ENCODE measurements around the gene CHKB. TPM values are rescaled to one million over a fixed set of nuclear protein-coding genes. Genes with fewer than 3 reads are reported as not detected.
"Not testable (repeated sequence)": the region's sequence is repeated elsewhere in the genome, so short reads cannot be mapped to it uniquely, and the experiment has no call there.

Gene CHKB
- total RNA-seq: 28.1 TPM

GRCh38 chr22:50582493-50583293, at the start of gene CHKB:
Gene CHKB (minus strand): TSS chr22:50582849. CDS start chr22:50582781, 68 bp downstream.
- FAIRE-seq: peak; percentile 91
- DNase-seq (ENCODE audit: low spot score in 2 of 2): peak; percentile 100

DNA sequence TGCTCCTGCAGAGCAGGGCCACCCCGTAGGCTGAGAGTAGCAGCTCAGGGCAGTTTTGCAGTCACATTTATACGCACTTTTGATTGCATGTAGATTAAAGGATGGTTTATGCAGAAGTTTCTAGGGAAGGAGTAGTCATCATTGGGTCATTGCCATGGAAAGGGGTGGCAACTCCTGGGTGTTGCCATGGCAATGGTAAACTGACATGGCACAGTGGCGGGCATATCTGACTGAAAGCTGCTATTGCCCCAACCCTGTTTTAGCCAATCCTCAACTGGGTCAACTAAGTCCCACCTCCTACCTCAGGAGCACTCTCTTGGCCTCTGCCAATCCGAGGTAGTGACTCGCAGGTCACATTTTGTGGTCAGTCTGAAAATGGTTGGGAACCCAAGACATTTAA, 47.7 kb upstream of the CHKB start:
- no peak for FAIRE-seq
- DNase-seq (ENCODE audit: low spot score in 2 of 2): no peak

DNA sequence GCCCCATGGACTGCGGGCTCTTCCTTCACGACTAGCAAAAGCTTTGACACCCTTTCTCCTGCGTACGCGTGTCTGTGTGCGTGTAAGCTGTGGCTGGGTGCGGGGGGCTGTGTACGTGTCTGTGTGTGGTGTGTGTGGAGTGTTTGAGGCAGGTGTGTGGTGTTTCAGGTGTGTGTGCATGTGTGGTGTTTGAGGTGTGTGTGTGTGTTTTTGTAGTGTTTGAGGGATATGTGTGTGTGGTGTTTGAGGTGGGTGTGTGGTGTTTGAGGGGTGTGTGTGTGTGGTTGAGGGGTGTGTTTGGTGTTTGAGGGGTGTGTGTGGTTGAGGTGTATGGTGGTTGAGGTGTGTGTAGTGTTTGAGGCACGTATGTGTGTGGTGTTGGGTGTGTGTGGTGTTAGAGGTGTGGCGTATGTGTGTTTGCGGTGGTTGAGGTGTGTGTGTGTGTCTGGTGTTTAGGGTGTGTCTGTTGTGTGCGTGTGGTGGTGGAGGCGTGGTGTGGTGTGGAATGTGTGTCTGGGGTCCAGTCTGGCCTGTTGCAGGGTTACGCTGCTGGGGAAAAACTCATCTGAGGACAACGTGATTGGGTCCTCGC, 46.0 kb upstream of the CHKB start:
- no peak for FAIRE-seq
- no peak for DNase-seq (ENCODE audit: low spot score in 2 of 2)

- FAIRE-seq: no peak
Measured at GRCh38 chr22:50627642-50628542, 45.2 kb upstream of the CHKB start, which contains the start of gene ARSA. Gene ARSA (minus strand): TSS chr22:50628152. CDS start chr22:50627779, 373 bp downstream.

DNA sequence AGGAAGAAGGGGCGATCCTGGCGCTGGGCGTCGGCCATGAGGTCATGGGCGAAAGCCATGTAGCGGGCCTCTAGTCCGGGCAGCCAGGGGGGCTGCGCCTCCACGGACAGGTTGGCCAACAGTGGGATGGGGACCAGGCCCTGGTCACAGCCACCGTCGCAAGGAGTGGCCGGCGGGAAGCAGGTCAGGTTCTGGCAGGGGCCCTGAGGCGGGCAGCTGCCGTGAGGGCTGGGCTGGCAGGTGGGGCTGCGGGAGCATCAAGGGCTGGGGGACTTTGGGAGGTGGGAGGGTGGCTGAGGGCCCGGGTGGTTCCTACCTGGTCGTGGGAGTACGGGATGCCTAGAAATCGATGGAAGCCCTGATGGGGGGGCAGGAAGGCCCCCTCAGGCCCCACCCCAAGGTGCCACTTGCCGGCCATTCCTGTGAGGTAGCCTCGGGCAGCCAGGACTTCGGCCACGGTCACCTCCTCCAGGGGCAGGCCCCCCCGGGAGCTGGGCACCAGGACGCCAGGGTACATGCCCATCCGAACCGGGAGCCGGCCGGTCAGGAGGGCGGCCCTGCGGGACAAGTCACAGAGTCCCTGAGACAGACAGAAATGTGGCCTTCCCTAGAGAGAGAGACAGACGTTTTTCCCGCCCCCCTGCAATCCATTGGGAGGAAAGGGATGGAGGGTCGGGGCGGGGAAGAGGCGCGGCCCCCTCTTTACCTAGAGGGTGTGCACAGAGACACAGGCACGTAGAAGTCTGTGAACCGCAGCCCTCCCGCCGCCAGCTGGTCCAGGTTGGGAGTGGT, 44.4 kb upstream of the CHKB start:
- DNase-seq (ENCODE audit: low spot score in 2 of 2) (no peak), FAIRE-seq (no peak)

More at GRCh38 chr22:50627642-50628542, 45.2 kb upstream of the CHKB start, which contains the start of gene ARSA:
- peak; percentile 90 for DNase-seq (ENCODE audit: low spot score in 2 of 2)

GRCh38 chr22:50626314-50626849, 43.7 kb upstream of the CHKB start:
- FAIRE-seq: no peak
- DNase-seq (ENCODE audit: low spot score in 2 of 2): no peak

- DNase-seq (ENCODE audit: low spot score in 2 of 2) (no peak), FAIRE-seq (no peak)
Measured at GRCh38 chr22:50625568-50626313, 43.1 kb upstream of the CHKB start.

DNA sequence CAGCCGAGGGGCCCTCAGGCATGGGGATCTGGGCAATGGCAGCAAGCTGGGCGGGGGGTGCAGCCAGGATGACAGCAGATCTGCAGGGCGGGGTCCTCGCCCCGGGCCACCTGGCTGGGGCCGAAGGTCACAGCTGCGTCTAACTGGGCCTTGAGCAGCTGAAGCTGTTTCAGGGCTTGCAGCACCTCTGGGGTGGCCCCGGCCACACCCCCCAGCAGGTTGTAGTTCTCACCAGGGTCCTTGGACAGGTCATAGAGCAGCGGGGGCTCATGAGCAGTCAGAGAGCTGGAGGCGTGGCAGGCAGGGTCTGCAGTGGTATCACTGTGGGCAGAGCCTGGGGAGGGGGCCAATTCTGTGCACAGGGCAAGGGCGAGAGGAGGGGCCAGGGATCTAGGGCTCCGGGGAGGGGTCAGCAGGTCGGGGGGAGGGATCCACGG, 42.5 kb upstream of the CHKB start:
- DNase-seq (ENCODE audit: low spot score in 2 of 2) (no peak), FAIRE-seq (no peak)

DNA sequence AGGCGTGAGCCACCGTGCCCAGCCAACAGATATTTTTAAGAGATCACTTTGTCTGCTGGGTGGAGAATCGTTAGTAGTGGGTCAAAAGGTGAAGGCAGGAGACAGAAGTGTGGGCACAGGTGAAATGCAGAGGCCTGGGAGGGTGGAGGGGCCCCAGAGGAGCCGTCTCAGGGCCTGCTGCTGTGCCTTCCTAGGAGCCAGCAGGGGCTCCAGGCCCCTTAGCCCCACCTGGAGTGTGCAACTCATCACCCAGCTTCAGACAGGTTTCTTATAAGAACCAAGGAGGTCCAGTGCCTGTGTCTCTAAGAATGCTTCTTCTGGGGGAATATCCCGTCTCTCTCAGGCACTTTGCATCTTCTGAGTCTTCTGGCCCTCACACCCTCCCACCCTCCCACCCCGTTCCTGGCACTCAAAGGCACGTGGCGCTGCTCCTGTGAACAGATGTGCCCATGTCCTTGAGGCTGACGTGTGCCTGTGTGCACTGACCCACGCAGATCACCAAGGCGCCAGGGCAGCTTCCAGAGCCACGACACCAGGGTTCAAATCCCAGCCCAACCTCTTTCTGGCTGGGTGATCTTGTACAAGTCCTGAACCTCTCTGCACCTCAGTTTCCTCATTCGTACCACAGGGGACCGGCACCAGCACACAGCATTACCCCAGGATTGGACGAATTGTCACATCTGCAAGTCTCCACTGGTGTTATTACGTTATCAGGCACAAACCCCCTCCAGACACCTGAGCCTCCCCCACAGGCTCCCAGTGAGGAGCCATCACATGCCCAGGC, 41.9 kb upstream of the CHKB start:
- no peak for DNase-seq (ENCODE audit: low spot score in 2 of 2)
- FAIRE-seq: no peak

DNA sequence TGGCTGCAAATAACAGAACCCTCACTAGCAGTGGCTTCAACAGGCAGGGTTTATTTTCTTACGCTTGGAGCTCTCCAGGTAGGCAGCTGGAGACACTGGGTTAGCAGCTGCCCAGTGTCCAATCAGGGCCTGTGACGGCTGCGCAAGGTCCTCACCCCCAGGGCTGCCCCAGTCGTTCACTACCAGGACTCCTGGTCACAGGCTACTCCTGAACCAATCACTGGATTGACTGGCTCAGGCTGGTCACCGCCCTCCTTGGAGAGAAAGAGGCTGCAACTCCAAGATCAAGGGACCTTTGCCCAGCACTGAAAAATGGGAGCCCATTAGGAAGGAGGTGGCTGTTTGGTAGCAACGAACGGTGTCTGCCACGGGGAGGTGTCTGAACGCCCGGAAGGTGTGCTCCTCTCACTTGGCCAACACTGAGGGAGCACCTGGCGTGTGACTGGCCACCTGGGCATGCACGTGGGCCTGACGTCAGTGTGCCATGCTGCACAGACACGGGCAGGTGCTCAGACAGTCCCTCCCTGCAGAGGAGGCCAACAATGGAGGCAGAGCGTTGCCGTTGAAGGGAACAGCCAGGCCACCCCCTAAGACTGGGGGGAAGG, 40.2 kb upstream of the CHKB start:
- FAIRE-seq (no peak), DNase-seq (ENCODE audit: low spot score in 2 of 2) (no peak)

DNA sequence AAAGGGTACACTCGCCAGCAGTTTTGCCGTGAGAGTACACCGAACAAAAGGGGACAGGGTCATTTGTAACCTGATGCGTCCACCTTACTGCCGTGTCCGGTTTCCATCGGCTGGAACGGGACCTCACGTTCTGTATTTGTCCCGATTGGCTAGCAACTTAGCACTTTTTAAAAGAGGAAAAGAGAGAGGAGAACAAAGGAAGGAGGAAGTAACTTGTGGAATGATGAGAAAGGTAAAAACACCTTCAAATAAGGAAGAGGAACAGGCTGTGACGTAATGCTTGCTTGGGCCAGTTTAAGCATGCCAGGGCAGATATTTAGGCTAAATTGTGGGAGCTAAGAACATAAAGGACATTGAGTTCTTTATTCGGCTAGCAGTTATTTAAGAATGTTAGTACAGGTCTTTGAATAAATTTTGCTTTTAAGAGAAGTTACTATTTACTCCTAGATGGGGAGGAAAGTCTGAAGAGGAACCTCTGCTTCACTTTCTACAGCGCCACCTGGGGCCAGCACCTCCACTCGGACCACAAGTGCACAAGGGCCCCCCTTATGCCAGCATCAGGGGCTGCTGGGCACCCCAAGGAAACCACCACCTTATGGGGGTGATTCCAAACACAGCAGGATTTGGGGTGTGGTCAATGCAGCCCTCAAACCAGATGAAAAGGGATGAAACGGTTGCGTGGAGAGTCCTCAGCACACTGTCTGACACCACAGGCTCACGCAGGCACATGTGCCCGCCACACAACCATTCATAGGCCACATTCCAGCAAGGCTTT, 39.5 kb upstream of the CHKB start:
- DNase-seq (ENCODE audit: low spot score in 2 of 2) (no peak), FAIRE-seq (no peak)

DNA sequence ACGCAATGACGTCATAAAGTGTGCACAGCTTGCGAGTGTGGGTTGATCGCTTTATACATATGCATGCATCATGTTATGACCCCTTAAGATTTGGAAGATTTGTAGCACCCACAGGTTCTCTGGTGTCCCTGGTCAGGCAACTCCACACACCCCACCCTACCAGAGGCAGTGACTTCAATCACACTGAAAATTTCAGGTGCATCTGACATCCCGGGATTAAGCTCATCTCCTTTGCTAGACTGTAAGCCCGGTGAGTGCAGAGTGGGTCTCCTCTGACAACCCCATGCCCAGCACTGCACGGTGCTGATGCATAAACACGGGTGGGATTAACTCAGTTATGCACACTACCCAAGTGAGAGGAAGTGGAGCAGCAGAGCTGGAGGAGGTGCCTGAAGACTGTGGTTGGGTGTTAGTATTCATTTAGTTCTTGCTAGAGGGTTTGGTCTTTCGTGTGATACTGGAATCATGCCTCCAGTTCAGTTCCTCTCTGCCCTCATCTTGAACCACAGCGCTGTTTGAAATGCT, 38.8 kb upstream of the CHKB start:
- no peak for FAIRE-seq
- DNase-seq (ENCODE audit: low spot score in 2 of 2): no peak

GRCh38 chr22:50620593-50621355, 38.1 kb upstream of the CHKB start:
- FAIRE-seq (no peak), DNase-seq (ENCODE audit: low spot score in 2 of 2) (peak; percentile 66 to 79)

- FAIRE-seq; DNase-seq (ENCODE audit: low spot score in 2 of 2): not testable (repeated sequence)
Measured at GRCh38 chr22:50614296-50614695, 31.6 kb upstream of the CHKB start.

GRCh38 chr22:50613291-50613981, 30.8 kb upstream of the CHKB start:
- DNase-seq (ENCODE audit: low spot score in 2 of 2) (peak in 1 of 2 donors; percentile 58), FAIRE-seq (no peak)

Data from frontal cortex (tissue), 4 donors.